A549 (cell line): Measurements from ENCODE around the gene SERPINB8. TPM values are rescaled to one million over a fixed set of nuclear protein-coding genes. Genes with fewer than 3 reads are reported as not detected.

Experiments used
- ATAC-seq, 2 experiments: fragments of 200-7000 bp in 1 of 2; fragments of >200 bp in 1 of 2; cut with Nextera tagmentation in 1 of 2; cut with Tn5 transposase in 1 of 2; 3 replicates each; pipeline versions ENCODE4 v1.8.0 to v1.9.1; 2018 to 2020; ENCODE audit warnings: mild to moderate bottlenecking in 1 of 2, moderate library complexity in 1 of 2
- CTCF ChIA-PET: fragments of 300-600 bp; sonication (Branson Sonifier 250); formaldehyde crosslinking; extraction: SDS; loops from one replicate; lab custom pipeline; 2021; ENCODE audit warnings: antibody characterized with exemption, inconsistent platforms; lab: Yijun Ruan, JAX
- POLR2A ChIA-PET: fragments of 350-600 bp; formaldehyde crosslinking; extraction: SDS; loops from one replicate; lab custom pipeline; 2021; ENCODE audit warnings: antibody characterized with exemption, inconsistent platforms; lab: Yijun Ruan, JAX
- DNase-seq, 2 experiments: peaks; one replicate each; pipeline versions ENCODE4 v3.0.0 to v3.0.0-alpha.2; 2011 to 2016; ENCODE audit warnings: low read depth in 1 of 2, low spot score in 1 of 2
- FAIRE-seq: peaks from 2 replicates; lab custom pipeline; 2011; peaks lifted over from hg19 to GRCh38; lab: Jason Lieb, UNC
- H3K27ac ChIP-seq, 2 experiments: fragments of >200 bp; sonication (Bioruptor Twin); formaldehyde crosslinking; 3 replicates each; pipeline ENCODE4 v1.5.1; 2016 to 2017
- H3K4me1 ChIP-seq: fragments of >200 bp; sonication (Bioruptor Twin); formaldehyde crosslinking; 3 replicates; pipeline ENCODE4 v1.6.1; 2016
- H3K4me2 ChIP-seq: fragments of >200 bp; sonication (Bioruptor Twin); formaldehyde crosslinking; 3 replicates; pipeline ENCODE4 v1.6.1; 2016
- H3K4me3 ChIP-seq: fragments of >200 bp; sonication (Bioruptor Twin); formaldehyde crosslinking; 3 replicates; pipeline ENCODE4 v1.5.1; 2016
- H3K9me3 ChIP-seq: fragments of >200 bp; sonication (Bioruptor Twin); formaldehyde crosslinking; 3 replicates; pipeline ENCODE4 v1.6.1; 2016
- BHLHE40 ChIP-seq: IDR thresholded peaks from 2 replicates; pipeline ENCODE4 v1.6.1; 2012; ENCODE audit warnings: low read depth, low read length, inconsistent platforms
- CBX2 ChIP-seq: fragments of 200-600 bp; sonication (generic); IDR thresholded peaks from 2 replicates; pipeline ENCODE4 v1.6.1; 2016; ENCODE audit warnings: low read depth, mild to moderate bottlenecking, borderline replicate concordance
- CEBPB ChIP-seq, 2 experiments: fragments of >200 bp in 1 of 2; sonication (Bioruptor Twin) in 1 of 2; formaldehyde crosslinking in 1 of 2; IDR thresholded peaks; 2 replicates each; pipeline ENCODE4 v1.6.1; 2012 to 2016
- EHF ChIP-seq: fragments of 250-450 bp; sonication (Bioruptor Pico); IDR thresholded peaks from 2 replicates; pipeline ENCODE4 v1.5.0; 2020; ENCODE audit warnings: mild to moderate bottlenecking
- FOSL2 ChIP-seq, 2 experiments: fragments of 450-650 bp in 1 of 2; fragments of >200 bp in 1 of 2; sonication (Bioruptor Twin) in 1 of 2; formaldehyde crosslinking; IDR thresholded peaks; 2 replicates each; pipeline versions ENCODE4 v1.5.0 to v1.6.1; 2016 to 2020; ENCODE audit warnings: mild to moderate bottlenecking in 1 of 2, moderate library complexity in 1 of 2
- HDAC2 ChIP-seq: fragments of 200-600 bp; sonication (generic); IDR thresholded peaks from 2 replicates; pipeline ENCODE4 v1.6.1; 2016
- HOXB13 ChIP-seq: fragments of 250-450 bp; sonication (Bioruptor Pico); IDR thresholded peaks from 2 replicates; pipeline ENCODE4 v1.5.0; 2020; ENCODE audit warnings: low read depth, mild to moderate bottlenecking, moderate library complexity
- HOXB5 ChIP-seq: fragments of 250-450 bp; sonication (Bioruptor Pico); IDR thresholded peaks from 2 replicates; pipeline ENCODE4 v1.5.0; 2020; ENCODE audit warnings: mild to moderate bottlenecking, moderate library complexity
- JUN ChIP-seq, 2 experiments: fragments of >200 bp; sonication (Bioruptor Twin); formaldehyde crosslinking; IDR thresholded peaks; 2 replicates in 1 of 2; 3 replicates in 1 of 2; pipeline ENCODE4 v1.6.1; 2016 to 2017
- JUNB ChIP-seq: fragments of >200 bp; sonication (Bioruptor Twin); formaldehyde crosslinking; IDR thresholded peaks from 2 replicates; pipeline ENCODE4 v1.6.1; 2016
- KDM1A ChIP-seq: fragments of 200-600 bp; sonication (generic); IDR thresholded peaks from 2 replicates; pipeline ENCODE4 v1.6.1; 2016; ENCODE audit warnings: low read depth, mild to moderate bottlenecking
- KDM5A ChIP-seq: fragments of 200-600 bp; sonication (generic); IDR thresholded peaks from 2 replicates; pipeline ENCODE4 v1.6.1; 2016; ENCODE audit warnings: antibody characterized with exemption, mild to moderate bottlenecking
- MAFK ChIP-seq: fragments of 450-650 bp; IDR thresholded peaks from 2 replicates; pipeline ENCODE4 v1.6.1; 2014; ENCODE audit not compliant: partially characterized antibody
- MYC ChIP-seq: IDR thresholded peaks from 2 replicates; pipeline ENCODE4 v1.6.1; 2012; ENCODE audit warnings: mild to moderate bottlenecking, inconsistent platforms, low read length, improper control_type of control experiment, borderline replicate concordance
- POLR2AphosphoS2 ChIP-seq: conservative IDR thresholded peaks from 2 replicates; pipeline ENCODE4 v1.6.1; 2012; ENCODE audit warnings: low read length, improper control_type of control experiment, inconsistent platforms
- RAD21 ChIP-seq, 2 experiments: fragments of >200 bp in 1 of 2; sonication (Bioruptor Twin) in 1 of 2; formaldehyde crosslinking in 1 of 2; IDR thresholded peaks in 1 of 2; conservative IDR thresholded peaks in 1 of 2; 2 replicates in 1 of 2; 3 replicates in 1 of 2; pipeline ENCODE4 v1.6.1; 2012 to 2018; ENCODE audit warnings: inconsistent platforms in 1 of 2
- SMC3 ChIP-seq: fragments of >200 bp; sonication (Bioruptor Twin); formaldehyde crosslinking; IDR thresholded peaks from 3 replicates; pipeline ENCODE4 v1.6.1; 2018; ENCODE audit warnings: inconsistent platforms
- TP53 ChIP-seq: fragments of 250-450 bp; sonication (Bioruptor Pico); IDR thresholded peaks from 2 replicates; pipeline ENCODE4 v1.5.0; 2021; ENCODE audit warnings: mild to moderate bottlenecking, moderate library complexity
- WGBS: methylation state at CpG from one replicate; pipeline ENCODE4 v1.1.6; 2017; ENCODE audit errors: missing lambda C conversion rate; 5-methylcytosine and 5-hydroxymethylcytosine counted together
- polyA plus RNA-seq, 4 experiments: library from polyadenylated mRNA; depleted of rRNA in 3 of 4; stranded (reverse); fragments of >200 nt; fragmentation: RNase III in 1 of 4; extraction: RNeasy Plus Mini Kit Qiagen cat#74134 plus additional on column Dnase treatment in 1 of 4; gene quantifications; 2 replicates in 3 of 4; 3 replicates in 1 of 4; pipeline ENCODE4 v1.2.3, GENCODE V29; 2011 to 2017
- TF ChIP-seq, protein P1 (sequence below): IDR thresholded peaks from 2 replicates; pipeline ENCODE4 v1.6.1; 2012; ENCODE audit warnings: low read depth, borderline replicate concordance
- TF ChIP-seq, protein P2 (sequence below): fragments of >200 bp; sonication (Bioruptor Twin); formaldehyde crosslinking; IDR thresholded peaks from 2 replicates; pipeline ENCODE4 v1.6.1; 2016
- TF ChIP-seq, protein P3 (sequence below): fragments of >200 bp; sonication (Bioruptor Twin); formaldehyde crosslinking; IDR thresholded peaks from 3 replicates; pipeline ENCODE4 v1.5.1; 2016

Gene SERPINB8
- polyA plus RNA-seq, 2 of the 4 experiments (the other 2 are of a cell fraction), result 3.5 to 8.6 TPM

DNA sequence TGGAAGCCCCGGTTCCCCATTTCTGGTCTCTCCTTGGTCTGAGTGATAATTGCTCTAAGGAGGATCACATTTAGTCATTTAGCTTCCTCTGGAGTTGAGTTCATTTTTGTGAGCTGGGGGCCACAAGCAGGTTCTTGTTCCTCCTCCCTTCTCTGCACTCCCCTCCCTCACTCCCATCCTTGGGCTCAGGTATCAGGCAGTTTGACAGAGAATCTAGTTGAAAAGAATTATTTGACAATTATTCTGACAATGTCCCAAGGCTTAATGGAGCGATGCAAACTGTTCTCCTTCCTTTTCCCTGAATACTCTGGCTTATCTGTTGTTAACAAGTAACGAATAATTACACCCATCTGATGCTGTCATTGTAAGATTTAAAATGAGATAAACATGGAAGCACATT lies 61.5 kb downstream of the SERPINB8 start:
- POLR2A ChIA-PET, result no interaction called here
- TF ChIP-seq RAD21 (conservative IDR thresholded peaks at IDR 0.05 in 1 of 2, IDR thresholded peaks at IDR 0.05 in 1 of 2), result no peak
- TF ChIP-seq JUN (IDR thresholded peaks at IDR 0.05), result no peak
- no peak for TF ChIP-seq HOXB5
- no peak for TF ChIP-seq BHLHE40
- no peak for TF ChIP-seq KDM5A
- TF ChIP-seq KDM1A, result no peak
- TF ChIP-seq, protein P1, sequence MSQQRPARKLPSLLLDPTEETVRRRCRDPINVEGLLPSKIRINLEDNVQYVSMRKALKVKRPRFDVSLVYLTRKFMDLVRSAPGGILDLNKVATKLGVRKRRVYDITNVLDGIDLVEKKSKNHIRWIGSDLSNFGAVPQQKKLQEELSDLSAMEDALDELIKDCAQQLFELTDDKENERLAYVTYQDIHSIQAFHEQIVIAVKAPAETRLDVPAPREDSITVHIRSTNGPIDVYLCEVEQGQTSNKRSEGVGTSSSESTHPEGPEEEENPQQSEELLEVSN, result no peak
- no peak for TF ChIP-seq POLR2AphosphoS2
- TF ChIP-seq MAFK, result no peak
- no peak for TF ChIP-seq CBX2
- no peak for TF ChIP-seq MYC
- no peak for TF ChIP-seq CEBPB (IDR thresholded peaks at IDR 0.05)
- no peak for TF ChIP-seq JUNB
- Histone ChIP-seq H3K27ac (no peak overlapping the region), H3K9me3 (no peaks in the 10 kb centered on the region), H3K4me2 (no peak overlapping the region), H3K4me3 (no peak overlapping the region), H3K4me1 (no peaks in the 10 kb centered on the region)
- WGBS, result 3% methylated on average over 3 of the region's 3 CpGs
- no peak for DNase-seq
- FAIRE-seq, result no peak
- no peak for ATAC-seq
- CTCF ChIA-PET, result no interaction called here

DNA sequence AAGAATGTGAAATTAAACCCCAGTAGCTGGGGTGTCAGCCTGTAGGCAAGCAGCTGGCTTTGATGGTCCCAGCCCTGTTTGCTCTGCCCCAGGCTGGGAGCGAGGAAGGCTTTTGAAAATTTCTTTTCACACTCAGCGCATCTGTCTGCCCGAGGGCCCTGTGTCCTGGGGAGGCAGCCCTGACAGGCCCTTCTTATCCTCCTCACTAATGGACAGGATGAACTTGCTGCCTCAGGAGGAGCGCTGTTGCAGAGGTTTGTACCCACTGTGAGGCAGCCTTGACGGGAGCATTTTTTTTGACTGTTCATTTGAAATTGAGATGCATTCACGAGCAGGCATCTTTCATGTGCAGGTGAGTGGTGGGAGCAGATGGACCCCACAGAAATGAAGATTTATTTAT lies 62.4 kb downstream of the SERPINB8 start:
- Histone ChIP-seq H3K27ac (no peak overlapping the region), H3K9me3 (no peaks in the 10 kb centered on the region), H3K4me1 (no peaks in the 10 kb centered on the region), H3K4me2 (no peak overlapping the region), H3K4me3 (no peak overlapping the region)
- 7% methylated on average over 6 of the region's 6 CpGs for WGBS
- ChIA-PET CTCF (no interaction called here), POLR2A (no interaction called here)
- FAIRE-seq, result no peak
- DNase-seq, result no peak
- TF ChIP-seq POLR2AphosphoS2, result no peak
- TF ChIP-seq FOSL2 (IDR thresholded peaks at IDR 0.05), result no peak
- no peak for TF ChIP-seq FOSL2 (CRISPR knock-in tag; IDR thresholded peaks at IDR 0.05)
- no peak for TF ChIP-seq EHF (CRISPR knock-in tag)
- no peak for TF ChIP-seq SMC3
- ATAC-seq, result no peak

DNA sequence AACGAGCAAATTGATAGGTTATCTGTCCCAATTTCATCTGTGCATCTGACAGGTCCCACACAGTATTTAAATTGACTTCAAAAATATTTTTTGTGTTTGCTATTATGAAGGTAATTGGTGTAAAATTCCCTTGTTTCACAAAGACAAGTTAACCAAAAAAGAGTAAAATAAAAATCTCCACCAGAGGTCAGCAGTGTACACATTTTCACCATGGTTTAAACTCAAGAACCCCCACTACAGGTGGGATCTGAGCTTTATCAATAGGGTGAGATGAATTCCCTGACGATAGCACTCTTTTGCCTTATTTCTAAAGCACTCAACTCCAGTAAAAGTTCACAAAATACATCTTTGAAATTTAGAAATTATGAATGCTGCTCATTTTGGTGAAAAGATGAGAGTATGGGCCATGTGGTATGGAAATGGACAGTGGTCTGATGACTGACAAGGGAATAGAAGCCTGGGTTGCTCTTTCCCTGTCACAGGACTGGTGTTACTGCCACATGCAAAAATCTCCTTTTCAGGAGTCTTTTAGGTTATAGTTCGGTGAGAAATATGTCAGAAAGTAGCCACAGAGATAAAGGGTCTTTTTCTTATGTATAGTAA lies 68.0 kb downstream of the SERPINB8 start:
- CTCF ChIA-PET, result interaction anchor here (0.6 to 1.4 kb wide), 3 partner anchors 17 to 768 kb away, joined by 3 read pairs; no protein-coding TSS in a partner anchor

More for the DNA sequence above, 68.0 kb downstream of the SERPINB8 start:
- no peak overlapping the region for H3K4me2 ChIP-seq
- no peak overlapping the region for H3K27ac ChIP-seq
- 3% methylated on average over 3 of the region's 3 CpGs for WGBS
- H3K4me1 ChIP-seq, result no peaks in the 10 kb centered on the region
- no peak for FAIRE-seq
- H3K4me3 ChIP-seq, result no peak overlapping the region
- POLR2A ChIA-PET, result no interaction called here
- ATAC-seq, result peak in 1 of 2 experiments; percentile 44; a peak in 2 of 6 replicates
- DNase-seq, result peak; percentile 15 to 19
- TF ChIP-seq SMC3 (peak; percentile 36; the same call in 1 of the 3 replicates), CEBPB (IDR thresholded peaks at IDR 0.05) (no peak), TP53 (CRISPR knock-in tag) (no peak), HDAC2 (no peak), RAD21 (conservative IDR thresholded peaks at IDR 0.05 in 1 of 2, IDR thresholded peaks at IDR 0.05 in 1 of 2) (peak; percentile 41 to 47; a peak in 3 of 5 replicates), HOXB13 (CRISPR knock-in tag) (no peak)
- TF ChIP-seq, protein P2, sequence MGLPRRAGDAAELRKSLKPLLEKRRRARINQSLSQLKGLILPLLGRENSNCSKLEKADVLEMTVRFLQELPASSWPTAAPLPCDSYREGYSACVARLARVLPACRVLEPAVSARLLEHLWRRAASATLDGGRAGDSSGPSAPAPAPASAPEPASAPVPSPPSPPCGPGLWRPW, result no peak
- TF ChIP-seq, protein P3, sequence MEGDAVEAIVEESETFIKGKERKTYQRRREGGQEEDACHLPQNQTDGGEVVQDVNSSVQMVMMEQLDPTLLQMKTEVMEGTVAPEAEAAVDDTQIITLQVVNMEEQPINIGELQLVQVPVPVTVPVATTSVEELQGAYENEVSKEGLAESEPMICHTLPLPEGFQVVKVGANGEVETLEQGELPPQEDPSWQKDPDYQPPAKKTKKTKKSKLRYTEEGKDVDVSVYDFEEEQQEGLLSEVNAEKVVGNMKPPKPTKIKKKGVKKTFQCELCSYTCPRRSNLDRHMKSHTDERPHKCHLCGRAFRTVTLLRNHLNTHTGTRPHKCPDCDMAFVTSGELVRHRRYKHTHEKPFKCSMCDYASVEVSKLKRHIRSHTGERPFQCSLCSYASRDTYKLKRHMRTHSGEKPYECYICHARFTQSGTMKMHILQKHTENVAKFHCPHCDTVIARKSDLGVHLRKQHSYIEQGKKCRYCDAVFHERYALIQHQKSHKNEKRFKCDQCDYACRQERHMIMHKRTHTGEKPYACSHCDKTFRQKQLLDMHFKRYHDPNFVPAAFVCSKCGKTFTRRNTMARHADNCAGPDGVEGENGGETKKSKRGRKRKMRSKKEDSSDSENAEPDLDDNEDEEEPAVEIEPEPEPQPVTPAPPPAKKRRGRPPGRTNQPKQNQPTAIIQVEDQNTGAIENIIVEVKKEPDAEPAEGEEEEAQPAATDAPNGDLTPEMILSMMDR, result peak; percentile 54
- TF ChIP-seq, all 56 proteins: peak for 3
- H3K9me3 ChIP-seq, result no peaks in the 10 kb centered on the region

Other genes with a start within 250 kb of the SERPINB8 start
- 2.9 and 3.6 TPM in 2 replicates for gene SERPINB7, start 194.7 kb upstream of the SERPINB8 start, polyA plus RNA-seq (2011; rRNA removed)
- gene SERPINB7, start 194.7 kb upstream of the SERPINB8 start, polyA plus RNA-seq (2017; fragmentation: RNase III; extraction: RNeasy Plus Mini Kit Qiagen cat#74134 plus additional on column Dnase treatment), result 0.84 to 1.1 TPM (median 0.88 TPM) in 3 replicates
- gene SERPINB2, start 82.4 kb upstream of the SERPINB8 start, polyA plus RNA-seq (2011; rRNA removed), result 0.12 TPM in 1 of 2 replicates, not detected in the other
- not detected in 3 replicates for gene SERPINB2, start 82.4 kb upstream of the SERPINB8 start, polyA plus RNA-seq (2017; fragmentation: RNase III; extraction: RNeasy Plus Mini Kit Qiagen cat#74134 plus additional on column Dnase treatment)
- gene SERPINB10, start 62.1 kb upstream of the SERPINB8 start, polyA plus RNA-seq (2011; rRNA removed), result not detected in 2 replicates
- gene SERPINB10, start 62.1 kb upstream of the SERPINB8 start, polyA plus RNA-seq (2017; fragmentation: RNase III; extraction: RNeasy Plus Mini Kit Qiagen cat#74134 plus additional on column Dnase treatment), result not detected in 3 replicates
- gene HMSD, start 20.8 kb upstream of the SERPINB8 start, polyA plus RNA-seq (2011; rRNA removed), result 0.13 and 0.30 TPM in 2 replicates
- gene HMSD, start 20.8 kb upstream of the SERPINB8 start, polyA plus RNA-seq (2017; fragmentation: RNase III; extraction: RNeasy Plus Mini Kit Qiagen cat#74134 plus additional on column Dnase treatment), result 0.12 to 0.23 TPM in 2 of 3 replicates, not detected in the other
- not detected in 2 replicates for gene LINC00305, start 179.0 kb downstream of the SERPINB8 start, polyA plus RNA-seq (2011; rRNA removed)
- gene LINC00305, start 179.0 kb downstream of the SERPINB8 start, polyA plus RNA-seq (2017; fragmentation: RNase III; extraction: RNeasy Plus Mini Kit Qiagen cat#74134 plus additional on column Dnase treatment), result not detected in 3 replicates